Activated CD8-positive, alpha-beta T cell treated with anti-CD3 and anti-CD28 coated beads, Interleukin-2, amount 10 ng/mL, durations not matched to agents 7 days and 5 days (primary cell): Measurements from ENCODE around the gene GET4. TPM values are rescaled to one million over a fixed set of nuclear protein-coding genes. Genes with fewer than 3 reads are reported as not detected.

Experiments
- ATAC-seq: fragments of 150-1000 bp; cut with Tn5 transposase; one replicate; pipeline ENCODE4 v1.10.0; 2021; ENCODE audit warnings: moderate library complexity
- CTCF ChIA-PET: fragments of 350-600 bp; sonication (Branson Sonifier 250); formaldehyde crosslinking; loops from one replicate; lab custom pipeline; 2021; ENCODE audit warnings: antibody characterized with exemption; lab: Charles Lee
- POLR2A ChIA-PET: fragments of 350-600 bp; sonication (Branson Sonifier 250); formaldehyde crosslinking; loops from one replicate; lab custom pipeline; 2021; ENCODE audit warnings: antibody characterized with exemption; lab: Charles Lee
- DNase-seq: peaks from one replicate; pipeline ENCODE4 v3.0.0-alpha.2; 2020
- H3K27ac Mint-ChIP-seq: one replicate; pipeline ENCODE4 v1.8.0; 2021; ENCODE audit warnings: mild to moderate bottlenecking, mixed read lengths
- H3K27me3 Mint-ChIP-seq: one replicate; pipeline ENCODE4 v1.8.0; 2021; ENCODE audit warnings: low read depth, mixed read lengths
- H3K36me3 Mint-ChIP-seq: one replicate; pipeline ENCODE4 v1.8.0; 2021; ENCODE audit warnings: low read depth, mixed read lengths
- H3K4me1 Mint-ChIP-seq: one replicate; pipeline ENCODE4 v1.8.0; 2021; ENCODE audit warnings: low read depth, mixed read lengths
- H3K4me3 Mint-ChIP-seq: one replicate; pipeline ENCODE4 v1.8.0; 2021; ENCODE audit warnings: mild to moderate bottlenecking, mixed read lengths
- H3K9me3 Mint-ChIP-seq: one replicate; pipeline ENCODE4 v1.8.0; 2022; ENCODE audit warnings: mixed read lengths; ENCODE audit not compliant: insufficient read depth
- total RNA-seq, 2 experiments: library from RNA; stranded (reverse); gene quantifications; one replicate each; pipeline ENCODE4 v1.2.3, GENCODE V29; 2021

The GET4 gene
- total RNA-seq, 2 experiments from 2014 or later, result 32.2 to 38.3 TPM

GRCh38 chr7:898460-898854 lies 22.1 kb downstream of the GET4 start:
- POLR2A ChIA-PET, result no interaction called here
- DNase-seq, result no peak
- no peak for ATAC-seq
- Mint-ChIP-seq H3K36me3 (peaks cover 22% of the 10 kb centered on the region), H3K4me1 (no peaks in the 10 kb centered on the region), H3K27me3 (no peaks in the 10 kb centered on the region), H3K27ac (no peak overlapping the region), H3K4me3 (no peak overlapping the region), H3K9me3 (no peaks in the 10 kb centered on the region)
- CTCF ChIA-PET, result no interaction called here

- Mint-ChIP-seq H3K4me1 (no peaks in the 10 kb centered on the region), H3K36me3 (peaks cover 18% of the 10 kb centered on the region), H3K4me3 (no peak overlapping the region), H3K27me3 (no peaks in the 10 kb centered on the region), H3K27ac (no peak overlapping the region), H3K9me3 (no peaks in the 10 kb centered on the region)
- ChIA-PET POLR2A (no interaction called here), CTCF (no interaction called here)
- DNase-seq (no peak), ATAC-seq (no peak)
These were observed 22.7 kb downstream of the GET4 start for GRCh38 chr7:898855-899681.

GRCh38 chr7:899806-900205 lies 23.5 kb downstream of the GET4 start:
- H3K4me1 Mint-ChIP-seq, result no peaks in the 10 kb centered on the region
- no peak for ATAC-seq
- no peak for DNase-seq
- ChIA-PET CTCF (no interaction called here), POLR2A (no interaction called here)
- H3K27me3 Mint-ChIP-seq, result no peaks in the 10 kb centered on the region
- no peak overlapping the region for H3K27ac Mint-ChIP-seq
- no peaks in the 10 kb centered on the region for H3K9me3 Mint-ChIP-seq
- peaks cover 13% of the 10 kb centered on the region for H3K36me3 Mint-ChIP-seq
- H3K4me3 Mint-ChIP-seq, result no peak overlapping the region

- no peak overlapping the region for H3K27ac Mint-ChIP-seq
- POLR2A ChIA-PET, result no interaction called here
- CTCF ChIA-PET, result no interaction called here
These were observed 24.1 kb downstream of the GET4 start for GRCh38 chr7:900331-901040.

GRCh38 chr7:901041-901387 lies 24.7 kb downstream of the GET4 start:
- no peak overlapping the region for H3K27ac Mint-ChIP-seq
- no peaks in the 10 kb centered on the region for H3K9me3 Mint-ChIP-seq
- H3K4me3 Mint-ChIP-seq, result no peak overlapping the region
- ChIA-PET CTCF (no interaction called here), POLR2A (interaction anchor here (0.6 kb wide), 1 partner anchor 48 kb away, joined by 3 read pairs; no protein-coding TSS in a partner anchor)
- no peaks in the 10 kb centered on the region for H3K4me1 Mint-ChIP-seq
- ATAC-seq (no peak), DNase-seq (no peak)
- H3K27me3 Mint-ChIP-seq, result no peaks in the 10 kb centered on the region
- H3K36me3 Mint-ChIP-seq, result peaks cover 8% of the 10 kb centered on the region

More at GRCh38 chr7:900331-901040, 24.1 kb downstream of the GET4 start:
- no peak for DNase-seq
- no peak for ATAC-seq
- Mint-ChIP-seq H3K4me1 (no peaks in the 10 kb centered on the region), H3K27me3 (no peaks in the 10 kb centered on the region), H3K9me3 (no peaks in the 10 kb centered on the region), H3K4me3 (no peak overlapping the region), H3K36me3 (peaks cover 10% of the 10 kb centered on the region)

- Mint-ChIP-seq H3K4me1 (no peaks in the 10 kb centered on the region), H3K9me3 (no peaks in the 10 kb centered on the region), H3K27me3 (no peaks in the 10 kb centered on the region), H3K27ac (no peak overlapping the region), H3K36me3 (peaks cover 4% of the 10 kb centered on the region), H3K4me3 (no peak overlapping the region)
- POLR2A ChIA-PET, result interaction anchor here (0.6 kb wide), 1 partner anchor 47 kb away, joined by 3 read pairs; no protein-coding TSS in a partner anchor
- ATAC-seq, result peak; percentile 54
- CTCF ChIA-PET, result no interaction called here
- peak; percentile 66 for DNase-seq
These were observed 25.2 kb downstream of the GET4 start for GRCh38 chr7:901388-902154.

GRCh38 chr7:902996-903395 lies 26.6 kb downstream of the GET4 start:
- Mint-ChIP-seq H3K36me3 (peaks cover 2% of the 10 kb centered on the region), H3K4me3 (no peak overlapping the region), H3K27me3 (no peaks in the 10 kb centered on the region), H3K9me3 (no peaks in the 10 kb centered on the region), H3K27ac (no peak overlapping the region), H3K4me1 (no peaks in the 10 kb centered on the region)
- ChIA-PET POLR2A (no interaction called here), CTCF (no interaction called here)
- no peak for DNase-seq
- no peak for ATAC-seq

GRCh38 chr7:903921-904755 lies 27.8 kb downstream of the GET4 start:
- ChIA-PET POLR2A (interaction anchor here (0.6 kb wide), 1 partner anchor 342 kb away, joined by 3 read pairs; no protein-coding TSS in a partner anchor), CTCF (no interaction called here)
- DNase-seq (no peak), ATAC-seq (no peak)
- Mint-ChIP-seq H3K4me3 (no peak overlapping the region), H3K4me1 (no peaks in the 10 kb centered on the region), H3K9me3 (no peaks in the 10 kb centered on the region), H3K36me3 (no peaks in the 10 kb centered on the region), H3K27ac (no peak overlapping the region), H3K27me3 (no peaks in the 10 kb centered on the region)

GRCh38 chr7:904847-905246 lies 28.5 kb downstream of the GET4 start:
- H3K27ac Mint-ChIP-seq, result no peak overlapping the region
- POLR2A ChIA-PET, result no interaction called here
- no peaks in the 10 kb centered on the region for H3K27me3 Mint-ChIP-seq
- DNase-seq, result no peak
- peaks cover 2% of the 10 kb centered on the region for H3K4me1 Mint-ChIP-seq
- CTCF ChIA-PET, result no interaction called here
- H3K9me3 Mint-ChIP-seq, result no peaks in the 10 kb centered on the region
- no peak for ATAC-seq
- no peaks in the 10 kb centered on the region for H3K36me3 Mint-ChIP-seq
- H3K4me3 Mint-ChIP-seq, result no peak overlapping the region

GRCh38 chr7:906776-907157 lies 30.4 kb downstream of the GET4 start:
- DNase-seq (peak; percentile 48), ATAC-seq (peak; percentile 13)
- Mint-ChIP-seq H3K27me3 (no peaks in the 10 kb centered on the region), H3K9me3 (no peaks in the 10 kb centered on the region), H3K36me3 (no peaks in the 10 kb centered on the region), H3K4me3 (no peak overlapping the region), H3K4me1 (peaks cover 11% of the 10 kb centered on the region), H3K27ac (no peak overlapping the region)
- POLR2A ChIA-PET, result interaction anchor here (1.0 to 1.9 kb wide), 3 partner anchors 16 to 68 kb away, joined by 4 to 7 read pairs (median 5); partner anchors contain the start of gene COX19
- CTCF ChIA-PET, result interaction anchor here (2.2 to 2.5 kb wide), 2 partner anchors 16 to 87 kb away, joined by 8 to 12 read pairs; no protein-coding TSS in a partner anchor
